Psoas muscle (tissue), 8 donors: ENCODE data around the gene IL24. TPM values are rescaled to one million over a fixed set of nuclear protein-coding genes. Genes with fewer than 3 reads are reported as not detected.
"Not testable (repeated sequence)": the region's sequence is repeated elsewhere in the genome, so short reads cannot be mapped to it uniquely, and the experiment has no call there.

Source experiments
- ATAC-seq, 4 donors: fragments of 200-7000 bp; cut with Tn5 transposase; one replicate each; pipeline ENCODE4 v1.9.1; 2020; ENCODE audit warnings: moderate library complexity in 3 of 4, mild to moderate bottlenecking in 2 of 4
- DNase-seq, 2 donors: peaks; one replicate each; pipeline ENCODE4 v3.0.0-alpha.2; 2020
- H3K27ac ChIP-seq: fragments of 200-600 bp; one replicate; pipeline ENCODE4 v1.8.0; 2022
- H3K27me3 ChIP-seq, 3 donors: fragments of 200-600 bp in 1 of 3; one replicate each; pipeline versions ENCODE4 v1.6.1 to v1.8.0; 2013 to 2022; ENCODE audit warnings: low read length in 2 of 3, mild to moderate bottlenecking in 2 of 3, moderate library complexity in 1 of 3; ENCODE audit not compliant: insufficient read depth in 3 of 3
- H3K36me3 ChIP-seq, 2 donors: fragments of 200-600 bp in 1 of 2; one replicate each; pipeline versions ENCODE4 v1.6.1 to v1.8.0; 2013 to 2022; ENCODE audit warnings: low read depth in 1 of 2, mild to moderate bottlenecking in 1 of 2, moderate library complexity in 1 of 2; ENCODE audit not compliant: insufficient read depth in 1 of 2
- H3K4me1 ChIP-seq: fragments of 200-600 bp; one replicate; pipeline ENCODE4 v1.8.0; 2022
- H3K4me3 ChIP-seq: fragments of 200-600 bp; one replicate; pipeline ENCODE4 v1.8.0; 2022; ENCODE audit warnings: mild to moderate bottlenecking
- H3K9me3 ChIP-seq: fragments of 200-600 bp; one replicate; pipeline ENCODE4 v1.8.0; 2022
- CTCF ChIP-seq: fragments of 200-600 bp; IDR thresholded peaks from one replicate; pipeline ENCODE4 v1.8.0; 2022; ENCODE audit warnings: antibody characterized with exemption
- WGBS, 3 donors: extraction: QIAGEN DNeasy Blood & Tissue Kit; methylation state at CpG; one replicate each; pipeline versions ENCODE4 v1.1.6 to v1.1.7; 2013; 5-methylcytosine and 5-hydroxymethylcytosine counted together
- intact Hi-C, 2 donors: fragments of 100-400 bp; cut with DNase I; formaldehyde crosslinking; loops; one replicate each; pipeline versions ENCODE4 v1.11.0 to v1.14.2; 2022
- long read RNA-seq, 2 donors: library from polyadenylated mRNA; unstranded; transcript quantifications; one replicate each; pipeline ENCODE4 v2.0.0, GENCODE V29; 2021
- polyA plus RNA-seq, 3 donors: library from polyadenylated mRNA; stranded (reverse); fragments of 200-250 nt; gene quantifications; one replicate each; pipeline ENCODE4 v1.2.3, GENCODE V29; 2013
- total RNA-seq, 4 donors: library from RNA; stranded (reverse); fragmentation: NEBNext Ultra II Directional in 2 of 4; extraction: Animal tissue kit (Norgen Biotek cat#: 25700) in 2 of 4; gene quantifications; one replicate each; pipeline versions ENCODE4 v1.2.1 to v1.2.4, GENCODE V29; 2021 to 2023
- donor health status: healthy with polysubstance abuse.
- donor health status: DM: no; HTN: no; CAD: no; lungs with moderate emphysema.
- donor health status: Bipolar disorder and iron deficiency.
- donor health status: healthy.
- donor health status: DM: yes; HTN: yes; CAD: no.
- donor health status: DM: no; HTN: no; CAD: no.
- donor health status: DM: no; HTN: no; CAD: no.
- donor health status: DM: yes; HTN: yes; CAD: no.

Gene IL24, protein sequence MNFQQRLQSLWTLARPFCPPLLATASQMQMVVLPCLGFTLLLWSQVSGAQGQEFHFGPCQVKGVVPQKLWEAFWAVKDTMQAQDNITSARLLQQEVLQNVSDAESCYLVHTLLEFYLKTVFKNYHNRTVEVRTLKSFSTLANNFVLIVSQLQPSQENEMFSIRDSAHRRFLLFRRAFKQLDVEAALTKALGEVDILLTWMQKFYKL
- total RNA-seq (10 to 100 TPM in 1 of 4 donors, under 1 TPM in 1, not detected in 2; 0.23 to 20.3 TPM), polyA plus RNA-seq (1 to 10 TPM in 1 of 3 donors, under 1 TPM in 2; 0.05 to 1.7 (median 0.20) TPM)
- long read RNA-seq, donor 1, result 0 reads
- long read RNA-seq, donor 2, result 0 reads

GRCh38 chr1:206897175-206897574, at the start of gene IL24:
IL24 (plus strand) TSS chr1:206897443; CDS start chr1:206897833, 390 bp downstream.
- WGBS, 3 donors, result 69 to 77% (median 69%) methylated on average over 4 of the region's 4 CpGs
- no peak within 1 kb of the TSS for H3K4me3 ChIP-seq
- H3K27me3 ChIP-seq, result peaks cover 0 to 4% (median 0%) of the 10 kb centered on the region in 3 donors
- ATAC-seq, result no peak
- intact Hi-C loops, result no loop called here
- TF ChIP-seq CTCF, result no peak
- no peak for DNase-seq
- H3K36me3 ChIP-seq, result no peaks in the 10 kb centered on the region
- no peaks in the 10 kb centered on the region for H3K9me3 ChIP-seq
- H3K4me1 ChIP-seq, result peaks cover 10% of the 10 kb centered on the region
- no peak within 1 kb of the TSS for H3K27ac ChIP-seq

DNA sequence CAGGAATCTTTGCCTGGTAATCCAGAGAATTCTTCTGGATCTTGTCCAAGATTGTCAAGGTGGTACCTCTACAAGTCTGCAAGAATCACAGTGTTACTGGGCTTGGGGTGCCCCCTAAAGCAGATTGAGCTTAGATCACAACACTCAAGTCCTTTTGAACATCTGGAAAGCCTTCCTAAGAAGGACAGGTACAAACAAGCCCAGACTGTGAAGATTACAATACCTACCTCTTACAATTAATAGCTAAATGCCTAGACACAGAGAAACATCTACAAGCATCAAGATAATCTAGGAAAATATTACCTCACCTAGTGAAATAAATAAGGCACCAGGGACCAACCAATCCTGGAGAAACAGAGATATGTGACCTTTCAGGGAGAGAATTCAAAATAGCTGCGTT, 49.3 kb upstream of the IL24 start:
- no peaks in the 10 kb centered on the region for H3K9me3 ChIP-seq
- no peak for ATAC-seq
- no peaks in the 10 kb centered on the region for H3K36me3 ChIP-seq
- intact Hi-C loops, result no loop called here
- no peak for TF ChIP-seq CTCF
- no peak overlapping the region for H3K4me3 ChIP-seq
- 84 to 89% (median 86%) methylated on average over 1 of the region's 1 CpG for WGBS, 3 donors
- H3K4me1 ChIP-seq, result no peaks in the 10 kb centered on the region
- H3K27me3 ChIP-seq, result no peaks in the 10 kb centered on the region
- no peak for DNase-seq
- H3K27ac ChIP-seq, result no peak overlapping the region

- no peaks in the 10 kb centered on the region for H3K27me3 ChIP-seq
- no peaks in the 10 kb centered on the region for H3K4me1 ChIP-seq
- no peaks in the 10 kb centered on the region for H3K36me3 ChIP-seq
- no peak for ATAC-seq
- intact Hi-C loops, result no loop called here
- no peak for TF ChIP-seq CTCF
- DNase-seq, result no peak
- H3K27ac ChIP-seq, result no peak overlapping the region
- WGBS, 3 donors, result 75 to 79% (median 76%) methylated on average over 2 of the region's 2 CpGs
- peaks cover 3% of the 10 kb centered on the region for H3K9me3 ChIP-seq
- H3K4me3 ChIP-seq, result no peak overlapping the region
These were observed 46.8 kb upstream of the IL24 start for GRCh38 chr1:206850401-206850800.

DNA sequence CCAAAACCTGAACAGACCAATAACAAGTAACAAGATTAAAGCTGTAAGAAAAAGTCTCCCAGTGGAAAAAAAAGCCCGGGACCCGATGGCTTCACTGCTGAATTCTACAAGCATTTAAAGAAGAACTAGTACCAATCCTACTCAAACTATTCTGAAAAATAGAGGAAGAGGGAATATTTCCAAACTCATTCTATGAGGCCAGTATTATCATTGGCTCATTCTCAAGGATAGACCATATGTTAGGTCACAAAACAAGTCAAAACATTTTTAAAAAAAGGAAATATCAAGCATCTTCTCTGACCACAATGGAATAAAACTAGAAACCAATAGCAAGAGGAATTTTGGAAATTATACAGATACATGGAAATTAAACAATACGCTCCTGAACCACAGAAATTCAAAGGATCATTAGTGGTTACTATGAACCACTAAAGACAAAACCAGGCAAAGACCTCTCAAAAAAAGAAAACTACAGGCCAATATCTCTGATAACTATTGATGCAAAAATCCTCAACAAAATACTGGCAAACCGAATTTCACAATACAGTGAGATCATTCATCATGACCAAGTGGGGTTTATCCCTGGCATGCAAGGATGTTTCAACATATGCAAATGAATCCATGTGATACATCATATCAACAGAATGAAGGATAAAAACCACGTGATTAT, 45.8 kb upstream of the IL24 start:
- H3K36me3 ChIP-seq, result no peaks in the 10 kb centered on the region
- no peak overlapping the region for H3K27ac ChIP-seq
- intact Hi-C loops, result no loop called here
- no peak for TF ChIP-seq CTCF
- H3K9me3 ChIP-seq, result peaks cover 3% of the 10 kb centered on the region
- no peaks in the 10 kb centered on the region for H3K4me1 ChIP-seq
- H3K27me3 ChIP-seq, result no peaks in the 10 kb centered on the region
- no peak for ATAC-seq
- WGBS, 3 donors, result 67 to 69% (median 68%) methylated on average over 5 of the region's 5 CpGs
- no peak for DNase-seq
- H3K4me3 ChIP-seq, result no peak overlapping the region

DNA sequence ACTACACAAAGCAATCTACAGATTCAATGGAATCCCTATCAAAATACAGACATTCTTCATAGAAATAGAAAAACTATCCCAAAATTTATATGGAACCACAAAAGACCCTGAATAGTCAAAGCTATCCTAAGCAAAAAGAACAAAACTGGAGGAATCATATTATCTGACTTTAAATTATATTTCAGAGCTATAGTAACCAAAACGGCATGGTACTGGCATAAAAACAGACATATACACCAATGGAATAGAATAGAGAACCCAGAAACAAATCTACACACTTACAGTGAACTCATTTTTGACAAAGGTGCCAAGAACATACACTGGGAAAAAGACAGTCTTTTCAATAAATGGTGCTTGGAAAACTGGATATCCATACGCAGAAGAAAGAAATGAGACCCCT, 44.6 kb upstream of the IL24 start:
- H3K9me3 ChIP-seq, ATAC-seq, H3K4me3 ChIP-seq, DNase-seq, H3K27ac ChIP-seq, H3K27me3 ChIP-seq, intact Hi-C loops, H3K36me3 ChIP-seq, H3K4me1 ChIP-seq: not testable (repeated sequence)
- 92 to 96% (median 94%) methylated on average over 2 of the region's 2 CpGs for WGBS, 3 donors

- DNase-seq, ATAC-seq, intact Hi-C loops: not testable (repeated sequence)
These were observed 43.5 kb upstream of the IL24 start for GRCh38 chr1:206853696-206854095.

More at GRCh38 chr1:206853696-206854095, 43.5 kb upstream of the IL24 start:
- not testable (repeated sequence) for H3K9me3 ChIP-seq, H3K27me3 ChIP-seq, H3K4me1 ChIP-seq, H3K4me3 ChIP-seq, H3K36me3 ChIP-seq, H3K27ac ChIP-seq
